Liver (tissue), 9 donors: Measurements from ENCODE around the gene WDFY1. TPM values are rescaled to one million over a fixed set of nuclear protein-coding genes. Genes with fewer than 3 reads are reported as not detected.

Experiments used
- DNase-seq: peaks from one replicate; pipeline ENCODE4 v3.0.0-alpha.2; 2017; ENCODE audit warnings: low spot score
- H3K27ac ChIP-seq, 2 donors: one replicate each; pipeline ENCODE4 v1.7.0; 2013; ENCODE audit warnings: inconsistent platforms in 2 of 2, low read length in 2 of 2, control low read depth in 1 of 2, low read depth in 1 of 2, mild to moderate bottlenecking in 1 of 2
- H3K27me3 ChIP-seq, 4 donors: one replicate each; pipeline versions ENCODE4 v1.6.1 to v1.7.0; 2013; ENCODE audit warnings: low read length in 3 of 4, inconsistent platforms in 1 of 4, mild to moderate bottlenecking in 1 of 4, moderate library complexity in 1 of 4; ENCODE audit not compliant: control insufficient read depth in 4 of 4, insufficient read depth in 4 of 4
- H3K36me3 ChIP-seq, 4 donors: one replicate each; pipeline versions ENCODE4 v1.6.1 to v1.7.0; 2013; ENCODE audit warnings: low read length in 3 of 4, mild to moderate bottlenecking in 3 of 4, low read depth in 1 of 4, moderate library complexity in 1 of 4; ENCODE audit not compliant: control insufficient read depth in 4 of 4, insufficient read depth in 3 of 4
- H3K4me1 ChIP-seq, 4 donors: one replicate each; pipeline versions ENCODE4 v1.6.1 to v1.7.0; 2013; ENCODE audit warnings: low read length in 3 of 4, mild to moderate bottlenecking in 3 of 4, moderate library complexity in 1 of 4; ENCODE audit not compliant: control insufficient read depth in 4 of 4, insufficient read depth in 4 of 4
- H3K4me3 ChIP-seq, 3 donors: one replicate each; pipeline versions ENCODE4 v1.6.1 to v1.7.0; 2013; ENCODE audit warnings: low read length in 3 of 3, control low read depth in 1 of 3, low read depth in 1 of 3, mild to moderate bottlenecking in 1 of 3
- H3K9ac ChIP-seq, 2 donors: one replicate each; pipeline ENCODE4 v1.7.0; 2013; ENCODE audit warnings: low read length in 2 of 2, mild to moderate bottlenecking in 2 of 2, moderate library complexity in 2 of 2, control low read depth in 1 of 2, low read depth in 1 of 2
- H3K9me3 ChIP-seq, 4 donors: one replicate each; pipeline versions ENCODE4 v1.6.1 to v1.7.0; 2013; ENCODE audit warnings: low read length in 3 of 4; ENCODE audit not compliant: control insufficient read depth in 4 of 4
- EGR1 ChIP-seq, 2 donors: IDR thresholded peaks; 2 replicates each; pipeline ENCODE4 v1.6.1; 2016 to 2018; ENCODE audit warnings: antibody characterized with exemption in 2 of 2, low read depth in 2 of 2
- FOXA1 ChIP-seq: IDR thresholded peaks from 2 replicates; pipeline ENCODE4 v1.6.1; 2016; ENCODE audit warnings: antibody characterized with exemption
- FOXA2 ChIP-seq: IDR thresholded peaks from 2 replicates; pipeline ENCODE4 v1.6.1; 2016; ENCODE audit warnings: antibody characterized with exemption
- GABPA ChIP-seq, 2 donors: IDR thresholded peaks in 1 of 2; conservative IDR thresholded peaks in 1 of 2; 2 replicates each; pipeline ENCODE4 v1.6.1; 2016; ENCODE audit warnings: antibody characterized with exemption in 2 of 2, mild to moderate bottlenecking in 1 of 2, moderate library complexity in 1 of 2
- HNF4A ChIP-seq, 2 donors: conservative IDR thresholded peaks; 2 replicates each; pipeline ENCODE4 v1.6.1; 2016; ENCODE audit warnings: antibody characterized with exemption in 2 of 2, mild to moderate bottlenecking in 2 of 2
- HNF4G ChIP-seq: IDR thresholded peaks from 2 replicates; pipeline ENCODE4 v1.6.1; 2016; ENCODE audit warnings: antibody characterized with exemption
- JUND ChIP-seq, 2 donors: IDR thresholded peaks; 2 replicates each; pipeline ENCODE4 v1.6.1; 2016; ENCODE audit warnings: antibody characterized with exemption in 2 of 2
- NR2F2 ChIP-seq: IDR thresholded peaks from 2 replicates; pipeline ENCODE4 v1.6.1; 2016; ENCODE audit warnings: antibody characterized with exemption
- RAD21 ChIP-seq, 2 donors: IDR thresholded peaks; 2 replicates each; pipeline ENCODE4 v1.6.1; 2016; ENCODE audit warnings: antibody characterized with exemption in 2 of 2, mild to moderate bottlenecking in 2 of 2
- RXRA ChIP-seq, 2 donors: IDR thresholded peaks; 2 replicates each; pipeline ENCODE4 v1.6.1; 2017 to 2018; ENCODE audit warnings: antibody characterized with exemption in 2 of 2, mild to moderate bottlenecking in 1 of 2
- SP1 ChIP-seq: IDR thresholded peaks from 2 replicates; pipeline ENCODE4 v1.6.1; 2018; ENCODE audit warnings: antibody characterized with exemption, mild to moderate bottlenecking
- TAF1 ChIP-seq: conservative IDR thresholded peaks from 2 replicates; pipeline ENCODE4 v1.6.1; 2016; ENCODE audit warnings: antibody characterized with exemption, mild to moderate bottlenecking
- YY1 ChIP-seq: IDR thresholded peaks from 2 replicates; pipeline ENCODE4 v1.6.1; 2016; ENCODE audit warnings: antibody characterized with exemption, mild to moderate bottlenecking
- WGBS: extraction: QIAGEN DNeasy Blood & Tissue Kit; methylation state at CpG from one replicate; pipeline ENCODE4 v1.1.7; 2013; 5-methylcytosine and 5-hydroxymethylcytosine counted together
- polyA plus RNA-seq, 2 donors: library from polyadenylated mRNA; stranded (reverse) in 1 of 2; unstranded in 1 of 2; fragments of 200-250 nt in 1 of 2; fragments of >200 nt in 1 of 2; fragmentation: Nextera tagmentation in 1 of 2; extraction: Ambion mirVana in 1 of 2; gene quantifications; one replicate each; pipeline versions ENCODE4 v1.2.1 to v1.2.3, GENCODE V29; 2013 to 2015
- total RNA-seq, 2 donors: library from RNA; depleted of rRNA; stranded (reverse); fragments of >200 nt; gene quantifications; one replicate each; pipeline ENCODE4 v1.2.3, GENCODE V29; 2014
- TF ChIP-seq, protein P1 (sequence below): IDR thresholded peaks from 2 replicates; pipeline ENCODE4 v1.6.1; 2016; ENCODE audit warnings: antibody characterized with exemption, mild to moderate bottlenecking
- TF ChIP-seq, protein P2 (sequence below): IDR thresholded peaks from 2 replicates; pipeline ENCODE4 v1.6.1; 2016; ENCODE audit warnings: antibody characterized with exemption
- TF ChIP-seq, protein P3 (sequence below): fragments of 150-350 bp; IDR thresholded peaks from 2 replicates; pipeline ENCODE4 v1.5.1; 2017; ENCODE audit warnings: improper control_type of control experiment, low read depth, low read length; ENCODE audit not compliant: missing input control
- TF ChIP-seq, protein P4 (sequence below): IDR thresholded peaks from 2 replicates; pipeline ENCODE4 v1.6.1; 2016; ENCODE audit warnings: antibody characterized with exemption
- donor health status: healthy.
- donor health status: healthy.
- donor health status: healthy.
- donor health status: healthy.
- donor health status: healthy.

The WDFY1 gene
- total and polyA plus RNA-seq, 4 donors = 12.0 to 34.2 (median 24.1) TPM

DNA sequence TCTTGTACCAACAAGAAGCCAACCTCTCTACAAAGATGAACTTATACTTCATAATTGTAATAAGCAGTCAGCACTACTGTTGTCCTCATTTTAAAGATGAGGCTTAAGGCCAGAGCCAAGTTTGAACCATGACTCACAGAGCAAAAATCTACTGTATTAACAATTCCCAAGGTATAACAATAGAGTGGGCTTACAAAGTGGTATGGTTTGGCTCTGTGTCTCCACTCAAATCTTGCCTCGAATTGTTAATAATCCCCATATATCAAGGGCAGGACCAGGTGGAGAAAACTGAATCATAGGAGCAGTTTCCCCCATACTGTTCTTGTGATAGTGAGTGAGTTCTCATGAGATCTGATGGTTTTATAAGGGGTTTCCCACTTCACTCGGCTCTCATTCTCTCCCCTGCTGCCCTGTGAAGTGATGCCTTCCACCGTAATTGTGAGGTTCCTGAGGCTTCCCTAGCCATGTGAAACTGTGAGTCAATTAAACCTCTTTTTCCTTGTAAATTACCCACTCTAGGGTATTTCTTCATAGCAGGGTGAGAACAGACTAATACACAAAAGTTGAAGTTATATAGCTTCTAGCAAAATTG, 31.6 kb upstream of the WDFY1 start:
- Histone ChIP-seq H3K36me3 (no peaks in the 10 kb centered on the region), H3K27ac (no peak overlapping the region), H3K4me3 (no peak overlapping the region), H3K9ac (no peak overlapping the region), H3K9me3 (no peaks in the 10 kb centered on the region), H3K27me3 (no peaks in the 10 kb centered on the region), H3K4me1 (no peaks in the 10 kb centered on the region)
- no peak for DNase-seq
- 88% methylated on average over 3 of the region's 3 CpGs for WGBS
- TF ChIP-seq HNF4A (conservative IDR thresholded peaks at IDR 0.05) (no peak), HNF4G (no peak), GABPA (IDR thresholded peaks at IDR 0.05 in 1 of 2, conservative IDR thresholded peaks at IDR 0.05 in 1 of 2) (no peak), JUND (IDR thresholded peaks at IDR 0.05) (no peak), TAF1 (no peak), EGR1 (IDR thresholded peaks at IDR 0.05; ENCODE audit: low read depth in 2 of 2) (no peak), FOXA2 (no peak), FOXA1 (no peak), RXRA (IDR thresholded peaks at IDR 0.05) (no peak), NR2F2 (no peak), YY1 (no peak), RAD21 (IDR thresholded peaks at IDR 0.05) (no peak), SP1 (no peak)
- TF ChIP-seq, protein P1, sequence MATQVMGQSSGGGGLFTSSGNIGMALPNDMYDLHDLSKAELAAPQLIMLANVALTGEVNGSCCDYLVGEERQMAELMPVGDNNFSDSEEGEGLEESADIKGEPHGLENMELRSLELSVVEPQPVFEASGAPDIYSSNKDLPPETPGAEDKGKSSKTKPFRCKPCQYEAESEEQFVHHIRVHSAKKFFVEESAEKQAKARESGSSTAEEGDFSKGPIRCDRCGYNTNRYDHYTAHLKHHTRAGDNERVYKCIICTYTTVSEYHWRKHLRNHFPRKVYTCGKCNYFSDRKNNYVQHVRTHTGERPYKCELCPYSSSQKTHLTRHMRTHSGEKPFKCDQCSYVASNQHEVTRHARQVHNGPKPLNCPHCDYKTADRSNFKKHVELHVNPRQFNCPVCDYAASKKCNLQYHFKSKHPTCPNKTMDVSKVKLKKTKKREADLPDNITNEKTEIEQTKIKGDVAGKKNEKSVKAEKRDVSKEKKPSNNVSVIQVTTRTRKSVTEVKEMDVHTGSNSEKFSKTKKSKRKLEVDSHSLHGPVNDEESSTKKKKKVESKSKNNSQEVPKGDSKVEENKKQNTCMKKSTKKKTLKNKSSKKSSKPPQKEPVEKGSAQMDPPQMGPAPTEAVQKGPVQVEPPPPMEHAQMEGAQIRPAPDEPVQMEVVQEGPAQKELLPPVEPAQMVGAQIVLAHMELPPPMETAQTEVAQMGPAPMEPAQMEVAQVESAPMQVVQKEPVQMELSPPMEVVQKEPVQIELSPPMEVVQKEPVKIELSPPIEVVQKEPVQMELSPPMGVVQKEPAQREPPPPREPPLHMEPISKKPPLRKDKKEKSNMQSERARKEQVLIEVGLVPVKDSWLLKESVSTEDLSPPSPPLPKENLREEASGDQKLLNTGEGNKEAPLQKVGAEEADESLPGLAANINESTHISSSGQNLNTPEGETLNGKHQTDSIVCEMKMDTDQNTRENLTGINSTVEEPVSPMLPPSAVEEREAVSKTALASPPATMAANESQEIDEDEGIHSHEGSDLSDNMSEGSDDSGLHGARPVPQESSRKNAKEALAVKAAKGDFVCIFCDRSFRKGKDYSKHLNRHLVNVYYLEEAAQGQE = no peak
- TF ChIP-seq, protein P2, sequence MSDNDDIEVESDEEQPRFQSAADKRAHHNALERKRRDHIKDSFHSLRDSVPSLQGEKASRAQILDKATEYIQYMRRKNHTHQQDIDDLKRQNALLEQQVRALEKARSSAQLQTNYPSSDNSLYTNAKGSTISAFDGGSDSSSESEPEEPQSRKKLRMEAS = no peak
- TF ChIP-seq, protein P3, sequence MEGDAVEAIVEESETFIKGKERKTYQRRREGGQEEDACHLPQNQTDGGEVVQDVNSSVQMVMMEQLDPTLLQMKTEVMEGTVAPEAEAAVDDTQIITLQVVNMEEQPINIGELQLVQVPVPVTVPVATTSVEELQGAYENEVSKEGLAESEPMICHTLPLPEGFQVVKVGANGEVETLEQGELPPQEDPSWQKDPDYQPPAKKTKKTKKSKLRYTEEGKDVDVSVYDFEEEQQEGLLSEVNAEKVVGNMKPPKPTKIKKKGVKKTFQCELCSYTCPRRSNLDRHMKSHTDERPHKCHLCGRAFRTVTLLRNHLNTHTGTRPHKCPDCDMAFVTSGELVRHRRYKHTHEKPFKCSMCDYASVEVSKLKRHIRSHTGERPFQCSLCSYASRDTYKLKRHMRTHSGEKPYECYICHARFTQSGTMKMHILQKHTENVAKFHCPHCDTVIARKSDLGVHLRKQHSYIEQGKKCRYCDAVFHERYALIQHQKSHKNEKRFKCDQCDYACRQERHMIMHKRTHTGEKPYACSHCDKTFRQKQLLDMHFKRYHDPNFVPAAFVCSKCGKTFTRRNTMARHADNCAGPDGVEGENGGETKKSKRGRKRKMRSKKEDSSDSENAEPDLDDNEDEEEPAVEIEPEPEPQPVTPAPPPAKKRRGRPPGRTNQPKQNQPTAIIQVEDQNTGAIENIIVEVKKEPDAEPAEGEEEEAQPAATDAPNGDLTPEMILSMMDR = no peak

DNA sequence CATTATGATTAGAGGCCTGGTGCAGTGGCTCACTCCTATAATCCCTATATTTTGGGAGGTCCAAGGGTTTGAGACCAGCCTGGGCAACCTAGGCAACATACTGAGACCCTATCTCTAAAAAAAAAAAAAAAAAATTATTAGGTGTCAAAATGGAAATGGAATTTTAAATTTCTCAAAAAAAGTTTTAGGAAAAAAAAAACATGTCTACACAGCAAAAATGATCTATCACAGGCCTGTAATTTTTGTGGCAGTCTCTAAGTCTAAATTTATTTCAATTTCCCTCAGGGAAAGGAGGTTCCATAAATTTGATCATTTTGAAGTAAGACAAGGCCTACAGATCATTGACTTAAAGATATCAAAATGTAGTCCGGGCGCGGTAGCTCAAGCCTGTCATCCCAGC, 28.5 kb upstream of the WDFY1 start:
- DNase-seq = no peak
- 97% methylated on average over 3 of the region's 3 CpGs for WGBS
- Histone ChIP-seq H3K4me1 (peaks cover 0 to 3% (median 1%) of the 10 kb centered on the region in 4 donors), H3K4me3 (no peak overlapping the region), H3K27ac (no peak overlapping the region), H3K9me3 (no peaks in the 10 kb centered on the region), H3K27me3 (no peaks in the 10 kb centered on the region), H3K9ac (no peak overlapping the region), H3K36me3 (peaks cover 0 to 2% (median 1%) of the 10 kb centered on the region in 4 donors)
- TF ChIP-seq HNF4G (no peak), RAD21 (IDR thresholded peaks at IDR 0.05) (no peak), GABPA (IDR thresholded peaks at IDR 0.05 in 1 of 2, conservative IDR thresholded peaks at IDR 0.05 in 1 of 2) (no peak), EGR1 (IDR thresholded peaks at IDR 0.05; ENCODE audit: low read depth in 2 of 2) (no peak), JUND (IDR thresholded peaks at IDR 0.05) (no peak), SP1 (no peak), FOXA1 (no peak), NR2F2 (no peak), YY1 (no peak), TAF1 (no peak), FOXA2 (no peak), RXRA (IDR thresholded peaks at IDR 0.05) (no peak)
- TF ChIP-seq, protein P3 = no peak
- TF ChIP-seq, protein P2 = no peak
- TF ChIP-seq, protein P4, sequence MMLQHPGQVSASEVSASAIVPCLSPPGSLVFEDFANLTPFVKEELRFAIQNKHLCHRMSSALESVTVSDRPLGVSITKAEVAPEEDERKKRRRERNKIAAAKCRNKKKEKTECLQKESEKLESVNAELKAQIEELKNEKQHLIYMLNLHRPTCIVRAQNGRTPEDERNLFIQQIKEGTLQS = no peak
- TF ChIP-seq, protein P1 = no peak
